ENCODE results near the gene C5AR1. TPM values are rescaled to one million over a fixed set of nuclear protein-coding genes. Genes with fewer than 3 reads are reported as not detected.
"Not testable (repeated sequence)": the region's sequence is repeated elsewhere in the genome, so short reads cannot be mapped to it uniquely, and the experiment has no call there.

C5AR1 gene
- total and polyA plus RNA-seq, 9 of the 15 experiments (the other 6 are each of a cell fraction or from before 2014, with no cell fraction given), result 0.06 to 1.6 (median 0.28) TPM; not detected in 3

DNA sequence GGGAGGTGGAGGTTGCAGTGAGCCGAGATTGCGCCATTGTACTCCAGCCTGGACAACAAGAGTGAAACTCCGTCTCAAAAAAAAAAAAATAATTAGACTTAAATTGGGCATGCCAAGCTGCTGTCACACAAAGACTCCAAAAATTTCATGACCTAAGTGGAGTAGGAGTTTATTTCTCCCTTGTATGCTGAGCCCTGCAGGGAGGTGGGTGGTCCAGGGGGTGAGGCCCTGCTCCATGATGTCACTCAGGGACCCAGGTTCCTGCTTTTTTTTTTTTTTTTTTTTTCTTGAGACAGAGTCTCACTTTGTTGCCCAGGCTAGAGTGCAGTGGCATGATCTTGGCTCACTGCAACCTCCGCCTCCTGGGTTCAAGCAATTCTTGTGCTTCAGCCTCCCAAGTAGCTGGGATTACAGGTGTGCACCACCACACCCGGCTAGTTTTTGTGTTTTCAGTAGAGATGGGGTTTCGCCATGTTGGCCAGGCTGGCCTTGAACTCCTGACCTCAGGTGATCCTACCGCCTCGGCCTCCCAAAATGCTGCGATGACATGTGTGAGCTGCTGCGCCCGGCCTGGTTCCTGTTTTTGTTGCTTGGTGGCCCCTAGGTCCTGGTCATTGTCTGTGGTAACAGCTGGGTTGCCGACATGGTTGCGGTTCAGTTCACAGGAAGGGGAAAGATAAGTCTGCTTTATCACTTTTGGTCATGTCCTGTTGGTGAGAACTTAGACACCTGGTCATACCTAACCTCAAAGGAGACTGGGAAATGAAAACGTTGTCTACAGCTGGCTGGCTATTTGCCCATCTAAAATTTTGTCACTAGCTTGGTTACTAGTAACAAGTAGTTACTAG is 47.5 kb upstream of the C5AR1 start (continued):
- TF ChIP-seq, protein P1, sequence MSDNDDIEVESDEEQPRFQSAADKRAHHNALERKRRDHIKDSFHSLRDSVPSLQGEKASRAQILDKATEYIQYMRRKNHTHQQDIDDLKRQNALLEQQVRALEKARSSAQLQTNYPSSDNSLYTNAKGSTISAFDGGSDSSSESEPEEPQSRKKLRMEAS (CRISPR knock-in tag; IDR thresholded peaks at IDR 0.05), result peak; percentile 85
- TF ChIP-seq SMAD4 (CRISPR knock-in tag; conservative IDR thresholded peaks at IDR 0.05) (peak; percentile 61; the same call in 1 of the 2 replicates), ARID1B (IDR thresholded peaks at IDR 0.05) (peak; percentile 71), CBFA2T2 (conservative IDR thresholded peaks at IDR 0.05) (peak; percentile 80), NCOR1 (IDR thresholded peaks at IDR 0.05) (peak; percentile 69), TAL1 (IDR thresholded peaks at IDR 0.05) (peak; percentile 51; the same call in 1 of the 2 replicates), NR2C1 (IDR thresholded peaks at IDR 0.05) (peak; percentile 35; the same call in 1 of the 2 replicates), TEAD4 (IDR thresholded peaks at IDR 0.05; ENCODE audit: low read length) (peak; percentile 81), FOXP1 (CRISPR knock-in tag; IDR thresholded peaks at IDR 0.05) (peak; percentile 50; the same call in 1 of the 2 replicates), SOX6 (IDR thresholded peaks at IDR 0.05) (peak; percentile 25; the same call in 1 of the 2 replicates), CBFA2T3 (IDR thresholded peaks at IDR 0.05) (peak; percentile 88), KLF16 (IDR thresholded peaks at IDR 0.05) (peak; percentile 78), GATA2 (CRISPR knock-in tag; IDR thresholded peaks at IDR 0.05) (peak; percentile 46; the same call in 1 of the 2 replicates), TCF3 (CRISPR knock-in tag; IDR thresholded peaks at IDR 0.05) (peak; percentile 86), ESRRA (IDR thresholded peaks at IDR 0.05; ENCODE audit: borderline replicate concordance, low read depth) (peak; percentile 63; the same call in 1 of the 2 replicates), MTA2 (IDR thresholded peaks at IDR 0.05; ENCODE audit: low read depth) (peak; percentile 10; the same call in 1 of the 2 replicates), GABPB1 (CRISPR knock-in tag; IDR thresholded peaks at IDR 0.05) (peak; percentile 63), NFIC (IDR thresholded peaks at IDR 0.05) (peak; percentile 73), BCOR (IDR thresholded peaks at IDR 0.05) (0 out of 2 replicates have a peak, but pooled peaks have one; percentile 17)
- not testable (repeated sequence) for TF ChIP-seq NR2C1 (tag; IDR thresholded peaks at IDR 0.05); TEAD4 (CRISPR knock-in tag; IDR thresholded peaks at IDR 0.05; ENCODE audit: borderline replicate concordance)
- TF ChIP-seq, protein P2, sequence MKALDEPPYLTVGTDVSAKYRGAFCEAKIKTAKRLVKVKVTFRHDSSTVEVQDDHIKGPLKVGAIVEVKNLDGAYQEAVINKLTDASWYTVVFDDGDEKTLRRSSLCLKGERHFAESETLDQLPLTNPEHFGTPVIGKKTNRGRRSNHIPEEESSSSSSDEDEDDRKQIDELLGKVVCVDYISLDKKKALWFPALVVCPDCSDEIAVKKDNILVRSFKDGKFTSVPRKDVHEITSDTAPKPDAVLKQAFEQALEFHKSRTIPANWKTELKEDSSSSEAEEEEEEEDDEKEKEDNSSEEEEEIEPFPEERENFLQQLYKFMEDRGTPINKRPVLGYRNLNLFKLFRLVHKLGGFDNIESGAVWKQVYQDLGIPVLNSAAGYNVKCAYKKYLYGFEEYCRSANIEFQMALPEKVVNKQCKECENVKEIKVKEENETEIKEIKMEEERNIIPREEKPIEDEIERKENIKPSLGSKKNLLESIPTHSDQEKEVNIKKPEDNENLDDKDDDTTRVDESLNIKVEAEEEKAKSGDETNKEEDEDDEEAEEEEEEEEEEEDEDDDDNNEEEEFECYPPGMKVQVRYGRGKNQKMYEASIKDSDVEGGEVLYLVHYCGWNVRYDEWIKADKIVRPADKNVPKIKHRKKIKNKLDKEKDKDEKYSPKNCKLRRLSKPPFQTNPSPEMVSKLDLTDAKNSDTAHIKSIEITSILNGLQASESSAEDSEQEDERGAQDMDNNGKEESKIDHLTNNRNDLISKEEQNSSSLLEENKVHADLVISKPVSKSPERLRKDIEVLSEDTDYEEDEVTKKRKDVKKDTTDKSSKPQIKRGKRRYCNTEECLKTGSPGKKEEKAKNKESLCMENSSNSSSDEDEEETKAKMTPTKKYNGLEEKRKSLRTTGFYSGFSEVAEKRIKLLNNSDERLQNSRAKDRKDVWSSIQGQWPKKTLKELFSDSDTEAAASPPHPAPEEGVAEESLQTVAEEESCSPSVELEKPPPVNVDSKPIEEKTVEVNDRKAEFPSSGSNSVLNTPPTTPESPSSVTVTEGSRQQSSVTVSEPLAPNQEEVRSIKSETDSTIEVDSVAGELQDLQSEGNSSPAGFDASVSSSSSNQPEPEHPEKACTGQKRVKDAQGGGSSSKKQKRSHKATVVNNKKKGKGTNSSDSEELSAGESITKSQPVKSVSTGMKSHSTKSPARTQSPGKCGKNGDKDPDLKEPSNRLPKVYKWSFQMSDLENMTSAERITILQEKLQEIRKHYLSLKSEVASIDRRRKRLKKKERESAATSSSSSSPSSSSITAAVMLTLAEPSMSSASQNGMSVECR (CRISPR knock-in tag; IDR thresholded peaks at IDR 0.05), result 0 out of 2 replicates have a peak, but pooled peaks have one; percentile 48
- TF ChIP-seq, protein P3, sequence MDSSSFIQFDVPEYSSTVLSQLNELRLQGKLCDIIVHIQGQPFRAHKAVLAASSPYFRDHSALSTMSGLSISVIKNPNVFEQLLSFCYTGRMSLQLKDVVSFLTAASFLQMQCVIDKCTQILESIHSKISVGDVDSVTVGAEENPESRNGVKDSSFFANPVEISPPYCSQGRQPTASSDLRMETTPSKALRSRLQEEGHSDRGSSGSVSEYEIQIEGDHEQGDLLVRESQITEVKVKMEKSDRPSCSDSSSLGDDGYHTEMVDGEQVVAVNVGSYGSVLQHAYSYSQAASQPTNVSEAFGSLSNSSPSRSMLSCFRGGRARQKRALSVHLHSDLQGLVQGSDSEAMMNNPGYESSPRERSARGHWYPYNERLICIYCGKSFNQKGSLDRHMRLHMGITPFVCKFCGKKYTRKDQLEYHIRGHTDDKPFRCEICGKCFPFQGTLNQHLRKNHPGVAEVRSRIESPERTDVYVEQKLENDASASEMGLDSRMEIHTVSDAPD (CRISPR knock-in tag; IDR thresholded peaks at IDR 0.05), result peak; percentile 80

Measured in K562 (cell line).